SU-DHL-6 (cell line): ENCODE data around the gene OR2A12.

ENCODE experiments used
- EZH2phosphoT487 ChIP-seq: fragments of 200-600 bp; sonication (generic), shearing (Covaris generic); conservative IDR thresholded peaks from 2 replicates; pipeline ENCODE4 v1.6.1; 2018; ENCODE audit warnings: mild to moderate bottlenecking, antibody characterized with exemption, low read length, moderate library complexity, mixed read lengths
- TF ChIP-seq, protein P1 (sequence below): fragments of 200-600 bp; sonication (generic); IDR thresholded peaks from one replicate; pipeline ENCODE4 v1.5.1; 2017; ENCODE audit warnings: antibody characterized with exemption, mild to moderate bottlenecking, low read length, moderate library complexity; ENCODE audit not compliant: insufficient read depth, poor library complexity, severe bottlenecking

DNA sequence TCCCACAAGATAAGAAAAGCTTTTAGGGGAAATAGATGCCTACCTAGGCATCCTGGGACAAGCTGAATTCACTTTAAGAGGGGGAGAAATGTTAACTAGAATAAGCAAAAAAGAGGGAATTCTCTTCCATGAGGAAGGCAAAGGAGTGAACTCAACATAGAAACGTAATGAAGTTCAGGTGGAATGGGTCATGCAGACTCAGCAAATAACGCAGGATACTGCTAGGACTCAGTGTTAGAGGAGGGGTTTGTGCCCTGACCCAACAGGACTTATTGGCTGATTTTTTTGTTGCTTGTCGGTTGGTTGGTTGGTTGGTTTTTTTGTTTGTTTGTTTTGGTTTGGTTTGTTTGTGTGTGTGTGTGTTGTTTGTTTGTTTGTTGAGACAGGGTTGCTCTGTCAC, 46.2 kb downstream of the OR2A12 start:
- TF ChIP-seq, protein P1, sequence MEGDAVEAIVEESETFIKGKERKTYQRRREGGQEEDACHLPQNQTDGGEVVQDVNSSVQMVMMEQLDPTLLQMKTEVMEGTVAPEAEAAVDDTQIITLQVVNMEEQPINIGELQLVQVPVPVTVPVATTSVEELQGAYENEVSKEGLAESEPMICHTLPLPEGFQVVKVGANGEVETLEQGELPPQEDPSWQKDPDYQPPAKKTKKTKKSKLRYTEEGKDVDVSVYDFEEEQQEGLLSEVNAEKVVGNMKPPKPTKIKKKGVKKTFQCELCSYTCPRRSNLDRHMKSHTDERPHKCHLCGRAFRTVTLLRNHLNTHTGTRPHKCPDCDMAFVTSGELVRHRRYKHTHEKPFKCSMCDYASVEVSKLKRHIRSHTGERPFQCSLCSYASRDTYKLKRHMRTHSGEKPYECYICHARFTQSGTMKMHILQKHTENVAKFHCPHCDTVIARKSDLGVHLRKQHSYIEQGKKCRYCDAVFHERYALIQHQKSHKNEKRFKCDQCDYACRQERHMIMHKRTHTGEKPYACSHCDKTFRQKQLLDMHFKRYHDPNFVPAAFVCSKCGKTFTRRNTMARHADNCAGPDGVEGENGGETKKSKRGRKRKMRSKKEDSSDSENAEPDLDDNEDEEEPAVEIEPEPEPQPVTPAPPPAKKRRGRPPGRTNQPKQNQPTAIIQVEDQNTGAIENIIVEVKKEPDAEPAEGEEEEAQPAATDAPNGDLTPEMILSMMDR: no peak
- no peak for TF ChIP-seq EZH2phosphoT487
